Adrenal gland (tissue), 5 donors: ENCODE measurements around the gene USP49.

Source experiments
- CTCF ChIP-seq, 6 experiments: fragments of 450-650 bp in 4 of 6; fragments of 200-600 bp in 2 of 6; sonication (generic) in 1 of 6; IDR thresholded peaks; 1 replicate in 5 of 6; 2 replicates in 1 of 6; pipeline versions ENCODE4 v1.5.1 to v1.8.0; 2016 to 2021; ENCODE audit warnings: antibody characterized with exemption in 6 of 6, mild to moderate bottlenecking in 2 of 6, moderate library complexity in 1 of 6
- POLR2A ChIP-seq, 2 donors: fragments of 450-650 bp; IDR thresholded peaks; one replicate each; pipeline ENCODE4 v1.6.1; 2017; ENCODE audit warnings: antibody characterized with exemption in 2 of 2, mild to moderate bottlenecking in 2 of 2, moderate library complexity in 1 of 2
- donor health status: DM: no; HTN: no; CAD: no.

GRCh38 chr6:41822021-41822420 lies 73.2 kb downstream of the USP49 start:
- no peak for TF ChIP-seq CTCF (IDR thresholded peaks at IDR 0.05)
- TF ChIP-seq POLR2A (IDR thresholded peaks at IDR 0.05): no peak
